Esophagus muscularis mucosa (tissue), 4 donors: ENCODE results near the gene DTNA. TPM values are rescaled to one million over a fixed set of nuclear protein-coding genes. Genes with fewer than 3 reads are reported as not detected.

Source experiments
- DNase-seq: peaks from one replicate; pipeline ENCODE4 v3.0.0-alpha.2; 2017; ENCODE audit errors: extremely low spot score
- H3K27ac ChIP-seq, 4 donors: fragments of 200-600 bp; sonication (generic); replicated peaks in 1 of 4; 1 replicate in 3 of 4; 2 replicates in 1 of 4; pipeline ENCODE4 v1.5.1; 2016 to 2019; ENCODE audit warnings: mild to moderate bottlenecking in 1 of 4
- H3K27me3 ChIP-seq, 4 donors: fragments of 200-600 bp; sonication (generic); one replicate each; pipeline versions ENCODE4 v1.5.1 to v1.6.0; 2016 to 2019
- H3K36me3 ChIP-seq, 4 donors: fragments of 200-600 bp; sonication (generic); one replicate each; pipeline ENCODE4 v1.5.1; 2016 to 2019
- H3K4me1 ChIP-seq, 4 donors: fragments of 200-600 bp; sonication (generic); one replicate each; pipeline ENCODE4 v1.5.1; 2016 to 2019
- H3K4me3 ChIP-seq, 4 donors: fragments of 200-600 bp; sonication (generic); 1 replicate in 2 of 4; 2 replicates in 2 of 4; pipeline ENCODE4 v1.5.1; 2016 to 2019; ENCODE audit warnings: mild to moderate bottlenecking in 4 of 4, moderate library complexity in 1 of 4
- H3K9me3 ChIP-seq, 4 donors: fragments of 200-600 bp; sonication (generic); 1 replicate in 3 of 4; 2 replicates in 1 of 4; pipeline ENCODE4 v1.5.1; 2016 to 2019
- CTCF ChIP-seq, 3 experiments: fragments of 200-600 bp in 2 of 3; fragments of 450-650 bp in 1 of 3; sonication (generic) in 2 of 3; IDR thresholded peaks; one replicate each; pipeline ENCODE4 v1.5.1; 2017 to 2019; ENCODE audit warnings: antibody characterized with exemption in 3 of 3, mild to moderate bottlenecking in 2 of 3, moderate library complexity in 1 of 3
- EP300 ChIP-seq: sonication (generic); formaldehyde crosslinking; IDR thresholded peaks from one replicate; pipeline ENCODE4 v1.6.1; 2017; ENCODE audit warnings: antibody characterized with exemption
- POLR2A ChIP-seq: fragments of 450-650 bp; IDR thresholded peaks from one replicate; pipeline ENCODE4 v1.6.1; 2017; ENCODE audit warnings: antibody characterized with exemption, moderate library complexity, mild to moderate bottlenecking, low read depth
- POLR2AphosphoS5 ChIP-seq, 2 donors: sonication (generic); formaldehyde crosslinking; IDR thresholded peaks; one replicate each; pipeline ENCODE4 v1.6.1; 2017; ENCODE audit warnings: antibody characterized with exemption in 2 of 2
- WGBS: methylation state at CpG from one replicate; pipeline ENCODE4 v1.1.5; 2018; 5-methylcytosine and 5-hydroxymethylcytosine counted together
- intact Hi-C: fragments of 100-400 bp; cut with DNase I; formaldehyde crosslinking; loops from one replicate; pipeline ENCODE4 v1.15.1; 2023
- total RNA-seq, 4 donors: library from RNA; depleted of rRNA; stranded (reverse); fragments of >200 nt; gene quantifications; one replicate each; pipeline versions ENCODE4 v1.1.0 to v1.2.1, GENCODE V29; 2016

Gene DTNA
- total RNA-seq, 4 donors from 2014 or later: 189 to 284 (median 242) TPM

- peaks cover 6 to 51% (median 33%) of the 10 kb centered on the region in 4 donors for H3K36me3 ChIP-seq
- H3K4me1 ChIP-seq: no peaks in the 10 kb centered on the region
- 86% methylated on average over 5 of the region's 5 CpGs for WGBS
- no peak overlapping the region for H3K27ac ChIP-seq
- no peaks in the 10 kb centered on the region for H3K9me3 ChIP-seq
- intact Hi-C loops: no loop called here
- no peak overlapping the region for H3K4me3 ChIP-seq
- no peaks in the 10 kb centered on the region for H3K27me3 ChIP-seq
- TF ChIP-seq POLR2A: no peak
- TF ChIP-seq CTCF (IDR thresholded peaks at IDR 0.05): no peak
- TF ChIP-seq POLR2AphosphoS5 (IDR thresholded peaks at IDR 0.05): no peak
- TF ChIP-seq EP300: no peak
- no peak for DNase-seq
These were observed 138.1 kb downstream of the DTNA start for GRCh38 chr18:34848156-34848555.

GRCh38 chr18:34848695-34849094 lies 138.6 kb downstream of the DTNA start:
- Histone ChIP-seq H3K27ac (no peak overlapping the region), H3K36me3 (peaks cover 6 to 54% (median 33%) of the 10 kb centered on the region in 4 donors), H3K9me3 (no peaks in the 10 kb centered on the region), H3K27me3 (no peaks in the 10 kb centered on the region), H3K4me3 (no peak overlapping the region), H3K4me1 (no peaks in the 10 kb centered on the region)
- 91% methylated on average over 3 of the region's 3 CpGs for WGBS
- intact Hi-C loops: no loop called here
- DNase-seq: no peak
- TF ChIP-seq POLR2AphosphoS5 (IDR thresholded peaks at IDR 0.05) (no peak), CTCF (IDR thresholded peaks at IDR 0.05) (no peak), EP300 (no peak), POLR2A (no peak)

GRCh38 chr18:34857320-34857719 lies 147.2 kb downstream of the DTNA start:
- 98% methylated on average over 3 of the region's 3 CpGs for WGBS
- peaks cover 17 to 68% (median 29%) of the 10 kb centered on the region in 4 donors for H3K36me3 ChIP-seq

DNA sequence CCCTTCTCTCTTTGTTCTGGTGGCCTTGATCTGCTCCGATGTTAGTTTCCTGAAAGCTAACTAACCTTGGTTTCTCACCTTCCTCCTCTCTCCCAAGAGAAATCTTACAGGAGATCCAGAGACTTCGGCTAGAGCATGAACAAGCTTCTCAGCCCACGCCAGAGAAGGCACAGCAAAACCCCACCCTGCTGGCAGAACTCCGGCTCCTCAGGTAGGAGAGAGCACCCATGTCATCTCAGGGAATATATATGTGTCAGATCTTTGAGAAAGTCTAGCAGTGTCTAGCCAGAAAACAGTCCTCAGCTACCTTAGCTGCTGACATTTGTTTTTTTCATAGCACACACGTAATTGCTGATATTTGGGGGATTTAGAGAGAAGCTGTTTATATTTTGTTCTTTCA lies 148.1 kb downstream of the DTNA start:
- WGBS: 92% methylated on average over 5 of the region's 5 CpGs
- Histone ChIP-seq H3K4me1 (no peaks in the 10 kb centered on the region), H3K4me3 (no peak overlapping the region), H3K27ac (no peak overlapping the region), H3K36me3 (peaks cover 17 to 65% (median 24%) of the 10 kb centered on the region in 4 donors), H3K27me3 (no peaks in the 10 kb centered on the region), H3K9me3 (no peaks in the 10 kb centered on the region)
- TF ChIP-seq POLR2AphosphoS5 (IDR thresholded peaks at IDR 0.05) (no peak), CTCF (IDR thresholded peaks at IDR 0.05) (no peak), EP300 (no peak)
- DNase-seq: no peak
- intact Hi-C loops: no loop called here

More at GRCh38 chr18:34857320-34857719, 147.2 kb downstream of the DTNA start:
- no peak overlapping the region for H3K27ac ChIP-seq
- H3K4me3 ChIP-seq: no peak overlapping the region
- no peak for DNase-seq
- TF ChIP-seq POLR2AphosphoS5 (IDR thresholded peaks at IDR 0.05) (no peak), POLR2A (no peak), EP300 (no peak), CTCF (IDR thresholded peaks at IDR 0.05) (no peak)
- intact Hi-C loops: no loop called here
- H3K4me1 ChIP-seq: no peaks in the 10 kb centered on the region
- H3K9me3 ChIP-seq: no peaks in the 10 kb centered on the region
- H3K27me3 ChIP-seq: no peaks in the 10 kb centered on the region

DNA sequence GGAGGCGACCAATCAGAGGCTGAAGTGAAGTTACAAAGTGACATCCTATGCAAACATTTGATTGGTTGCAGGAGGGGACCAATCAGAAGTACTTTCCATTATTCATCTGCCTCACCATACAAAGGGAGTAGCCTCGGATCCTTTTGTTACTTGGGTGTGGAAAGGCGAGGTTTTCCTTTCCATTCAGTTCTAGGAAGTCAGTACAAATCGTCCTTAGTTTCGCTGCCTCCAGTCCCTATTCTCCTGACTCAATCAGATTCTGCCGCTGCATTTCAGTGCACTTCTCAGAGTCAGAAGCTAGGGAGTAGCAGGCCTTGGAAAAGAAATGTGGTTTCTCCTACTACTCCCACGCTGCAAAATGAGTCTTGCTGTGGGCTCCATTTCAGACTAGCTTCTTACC lies 149.4 kb downstream of the DTNA start:
- no peaks in the 10 kb centered on the region for H3K4me1 ChIP-seq
- no peak overlapping the region for H3K27ac ChIP-seq
- no peak overlapping the region for H3K4me3 ChIP-seq
- no peaks in the 10 kb centered on the region for H3K27me3 ChIP-seq
- peaks cover 17 to 75% (median 34%) of the 10 kb centered on the region in 4 donors for H3K36me3 ChIP-seq
- 93% methylated on average over 7 of the region's 7 CpGs for WGBS
- no peaks in the 10 kb centered on the region for H3K9me3 ChIP-seq
- intact Hi-C loops: no loop called here
- TF ChIP-seq POLR2A (no peak), POLR2AphosphoS5 (IDR thresholded peaks at IDR 0.05) (no peak), EP300 (no peak), CTCF (IDR thresholded peaks at IDR 0.05) (no peak)
- DNase-seq: no peak
